GM23338 (cell line): ENCODE measurements around the gene MUC6. TPM values are rescaled to one million over a fixed set of nuclear protein-coding genes. Genes with fewer than 3 reads are reported as not detected.

Experiments used
- ATAC-seq: fragments of 200-7000 bp; cut with Tn5 transposase; 3 replicates; pipeline ENCODE4 v1.9.1; 2020
- DNase-seq: peaks from one replicate; pipeline ENCODE4 v3.0.0-alpha.2; 2015; ENCODE audit warnings: low spot score
- H2AFZ ChIP-seq: fragments of 200-600 bp; sonication (generic); 2 replicates; pipeline ENCODE4 v1.8.0; 2016; ENCODE audit warnings: antibody characterized with exemption, mild to moderate bottlenecking, moderate library complexity
- H3F3A ChIP-seq: fragments of 200-600 bp; sonication (generic); replicated peaks from 2 replicates; pipeline ENCODE4 v1.8.0; 2017; ENCODE audit warnings: antibody characterized with exemption, mixed run types, low read depth
- H3K27ac ChIP-seq: fragments of 200-600 bp; sonication (generic); 2 replicates; pipeline ENCODE4 v1.6.1; 2016; ENCODE audit warnings: low read depth
- H3K27me3 ChIP-seq: fragments of 200-600 bp; sonication (generic); 2 replicates; pipeline ENCODE4 v1.8.0; 2016; ENCODE audit warnings: mild to moderate bottlenecking, mixed run types, moderate library complexity; ENCODE audit not compliant: insufficient read depth
- H3K36me3 ChIP-seq: fragments of 200-600 bp; sonication (generic); 2 replicates; pipeline ENCODE4 v1.8.0; 2016; ENCODE audit warnings: mild to moderate bottlenecking; ENCODE audit not compliant: insufficient read depth
- H3K4me1 ChIP-seq: fragments of 200-600 bp; sonication (generic); 2 replicates; pipeline ENCODE4 v1.8.0; 2016; ENCODE audit warnings: mild to moderate bottlenecking, moderate library complexity; ENCODE audit not compliant: insufficient read depth
- H3K4me2 ChIP-seq: fragments of 200-600 bp; sonication (generic); 2 replicates; pipeline ENCODE4 v1.7.1; 2017; ENCODE audit warnings: mixed run types
- H3K4me3 ChIP-seq: fragments of 200-600 bp; sonication (generic); 2 replicates; pipeline ENCODE4 v1.6.1; 2016; ENCODE audit warnings: mixed run types
- H3K79me2 ChIP-seq: fragments of 200-600 bp; sonication (generic); replicated peaks from 2 replicates; pipeline ENCODE4 v1.8.0; 2017; ENCODE audit warnings: mild to moderate bottlenecking; ENCODE audit not compliant: insufficient read depth
- H3K9me2 ChIP-seq: fragments of 200-600 bp; sonication (generic); 2 replicates; pipeline ENCODE4 v1.8.0; 2017; ENCODE audit not compliant: insufficient read depth
- H4K20me1 ChIP-seq: fragments of 200-600 bp; sonication (generic); replicated peaks from 2 replicates; pipeline ENCODE4 v1.8.0; 2017; ENCODE audit warnings: mild to moderate bottlenecking; ENCODE audit not compliant: insufficient read depth
- H3K27ac Mint-ChIP-seq: 2 replicates; pipeline ENCODE4 v1.8.0; 2020; ENCODE audit warnings: inconsistent platforms, mild to moderate bottlenecking, moderate library complexity, mixed read lengths
- H3K27me3 Mint-ChIP-seq: 3 replicates; pipeline ENCODE4 v1.8.0; 2022; ENCODE audit warnings: low read depth, mild to moderate bottlenecking, moderate library complexity, mixed read lengths, inconsistent platforms; ENCODE audit not compliant: insufficient read depth, poor library complexity
- H3K36me3 Mint-ChIP-seq: 3 replicates; pipeline ENCODE4 v1.8.0; 2021; ENCODE audit warnings: low read depth, mild to moderate bottlenecking, inconsistent platforms, moderate library complexity, mixed read lengths
- H3K4me1 Mint-ChIP-seq: 3 replicates; pipeline ENCODE4 v1.8.0; 2020; ENCODE audit warnings: mild to moderate bottlenecking, inconsistent platforms, mixed read lengths
- H3K4me3 Mint-ChIP-seq: 3 replicates; pipeline ENCODE4 v1.8.0; 2021; ENCODE audit warnings: moderate library complexity, mild to moderate bottlenecking, inconsistent platforms, mixed read lengths
- H3K9me3 Mint-ChIP-seq: 3 replicates; pipeline ENCODE4 v1.8.0; 2020; ENCODE audit warnings: moderate library complexity, mild to moderate bottlenecking, inconsistent platforms, mixed read lengths
- CREB1 ChIP-seq: fragments of 250-450 bp; sonication (Bioruptor Pico); IDR thresholded peaks from 2 replicates; pipeline ENCODE4 v1.5.0; 2020; ENCODE audit warnings: low read depth, mild to moderate bottlenecking, moderate library complexity
- ETS1 ChIP-seq: IDR thresholded peaks from 2 replicates; pipeline ENCODE4 v1.6.1; 2016; ENCODE audit warnings: antibody characterized with exemption
- EZH2phosphoT487 ChIP-seq: fragments of 200-600 bp; sonication (generic); IDR thresholded peaks from one replicate; pipeline ENCODE4 v1.8.1; 2018; ENCODE audit warnings: antibody characterized with exemption; ENCODE audit not compliant: unreplicated experiment
- NANOG ChIP-seq: IDR thresholded peaks from 2 replicates; pipeline ENCODE4 v1.6.1; 2016; ENCODE audit warnings: antibody characterized with exemption, borderline replicate concordance
- POLR2AphosphoS5 ChIP-seq: IDR thresholded peaks from 2 replicates; pipeline ENCODE4 v1.6.1; 2016; ENCODE audit warnings: antibody characterized with exemption, low read depth
- STAT1 ChIP-seq: IDR thresholded peaks from one replicate; pipeline ENCODE4 v1.6.1; 2016; ENCODE audit warnings: antibody characterized with exemption; ENCODE audit not compliant: unreplicated experiment
- ZNF114 ChIP-seq: fragments of 250-450 bp; sonication (Bioruptor Pico); IDR thresholded peaks from 2 replicates; pipeline ENCODE4 v1.5.0; 2020; ENCODE audit warnings: mild to moderate bottlenecking, moderate library complexity
- ZNF331 ChIP-seq: fragments of 250-450 bp; sonication (Bioruptor Pico); IDR thresholded peaks from 2 replicates; pipeline ENCODE4 v1.5.0; 2020; ENCODE audit warnings: low read depth, mild to moderate bottlenecking, moderate library complexity
- polyA plus RNA-seq: library from polyadenylated mRNA; unstranded; fragments of >200 nt; fragmentation: Nextera tagmentation; extraction: Ambion mirVana; gene quantifications from 2 replicates; pipeline ENCODE4 v1.2.1, GENCODE V29; 2016
- total RNA-seq: library from RNA; depleted of rRNA; stranded (reverse); fragments of >200 nt; shearing (Covaris generic); gene quantifications from 2 replicates; pipeline ENCODE4 v1.2.3, GENCODE V29; 2014
- TF ChIP-seq, protein P1 (sequence below): IDR thresholded peaks from one replicate; pipeline ENCODE4 v1.6.1; 2018; ENCODE audit warnings: antibody characterized with exemption; ENCODE audit not compliant: unreplicated experiment
- TF ChIP-seq, protein P2 (sequence below), 2 experiments: fragments of 200-600 bp in 1 of 2; sonication (generic) in 1 of 2; conservative IDR thresholded peaks; 2 replicates each; pipeline versions ENCODE4 v1.5.1 to v1.6.1; 2016 to 2017; ENCODE audit warnings: antibody characterized with exemption in 2 of 2, low read depth in 2 of 2, mild to moderate bottlenecking in 2 of 2, moderate library complexity in 1 of 2
- TF ChIP-seq, protein P3 (sequence below): fragments of 250-450 bp; sonication (Bioruptor Pico); IDR thresholded peaks from 2 replicates; pipeline ENCODE4 v1.5.0; 2020; ENCODE audit warnings: mild to moderate bottlenecking, moderate library complexity

The MUC6 gene
- total and polyA plus RNA-seq, 2 experiments from 2014 or later = not detected

DNA sequence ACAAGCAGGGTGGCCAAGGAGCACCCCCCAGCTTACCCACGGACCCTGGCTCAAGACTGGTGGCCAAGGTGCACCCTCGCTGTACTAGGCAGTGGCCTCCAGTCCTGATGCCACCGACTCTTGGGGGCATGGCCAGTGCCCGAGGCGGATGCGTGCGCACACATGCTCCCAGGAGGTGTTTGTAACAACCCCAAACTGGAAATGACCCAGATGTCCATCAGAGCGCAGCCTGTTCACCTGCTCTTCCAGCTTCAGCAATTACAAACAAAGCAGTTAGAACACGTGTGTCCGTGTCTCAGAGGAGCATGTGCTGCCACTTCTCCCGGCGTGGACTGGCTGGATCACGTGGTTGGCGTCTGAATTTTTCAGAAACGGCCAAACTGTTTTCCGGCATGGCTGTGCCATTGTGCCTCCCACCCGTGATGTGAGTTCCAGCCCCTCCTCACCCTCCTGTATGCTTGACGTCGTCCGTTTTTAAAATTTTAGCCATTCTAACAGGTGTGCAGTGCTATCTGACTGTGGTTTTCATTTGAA, 7.1 kb upstream of the MUC6 start:
- H3K36me3 Mint-ChIP-seq = no peaks in the 10 kb centered on the region; the same call in 2 of the 3 replicates
- DNase-seq (no peak), ATAC-seq (no peak)
- no peaks in the 10 kb centered on the region for H3K9me2 ChIP-seq
- no peaks in the 10 kb centered on the region for H3K27me3 ChIP-seq
- no peak overlapping the region for H3K4me3 ChIP-seq
- H2AFZ ChIP-seq = no peak overlapping the region
- H3K36me3 ChIP-seq = no peaks in the 10 kb centered on the region
- no peaks in the 10 kb centered on the region for H3F3A ChIP-seq
- no peaks in the 10 kb centered on the region for H4K20me1 ChIP-seq
- peaks cover 7% of the 10 kb centered on the region for H3K27me3 Mint-ChIP-seq
- no peaks in the 10 kb centered on the region for H3K79me2 ChIP-seq
- no peaks in the 10 kb centered on the region for H3K4me1 ChIP-seq
- no peak overlapping the region; the same call in 2 of the 3 replicates for H3K4me3 Mint-ChIP-seq
- no peaks in the 10 kb centered on the region for H3K4me1 Mint-ChIP-seq
- peaks cover 2% of the 10 kb centered on the region; the same call in 2 of the 3 replicates for H3K9me3 Mint-ChIP-seq
- TF ChIP-seq, protein P1, sequence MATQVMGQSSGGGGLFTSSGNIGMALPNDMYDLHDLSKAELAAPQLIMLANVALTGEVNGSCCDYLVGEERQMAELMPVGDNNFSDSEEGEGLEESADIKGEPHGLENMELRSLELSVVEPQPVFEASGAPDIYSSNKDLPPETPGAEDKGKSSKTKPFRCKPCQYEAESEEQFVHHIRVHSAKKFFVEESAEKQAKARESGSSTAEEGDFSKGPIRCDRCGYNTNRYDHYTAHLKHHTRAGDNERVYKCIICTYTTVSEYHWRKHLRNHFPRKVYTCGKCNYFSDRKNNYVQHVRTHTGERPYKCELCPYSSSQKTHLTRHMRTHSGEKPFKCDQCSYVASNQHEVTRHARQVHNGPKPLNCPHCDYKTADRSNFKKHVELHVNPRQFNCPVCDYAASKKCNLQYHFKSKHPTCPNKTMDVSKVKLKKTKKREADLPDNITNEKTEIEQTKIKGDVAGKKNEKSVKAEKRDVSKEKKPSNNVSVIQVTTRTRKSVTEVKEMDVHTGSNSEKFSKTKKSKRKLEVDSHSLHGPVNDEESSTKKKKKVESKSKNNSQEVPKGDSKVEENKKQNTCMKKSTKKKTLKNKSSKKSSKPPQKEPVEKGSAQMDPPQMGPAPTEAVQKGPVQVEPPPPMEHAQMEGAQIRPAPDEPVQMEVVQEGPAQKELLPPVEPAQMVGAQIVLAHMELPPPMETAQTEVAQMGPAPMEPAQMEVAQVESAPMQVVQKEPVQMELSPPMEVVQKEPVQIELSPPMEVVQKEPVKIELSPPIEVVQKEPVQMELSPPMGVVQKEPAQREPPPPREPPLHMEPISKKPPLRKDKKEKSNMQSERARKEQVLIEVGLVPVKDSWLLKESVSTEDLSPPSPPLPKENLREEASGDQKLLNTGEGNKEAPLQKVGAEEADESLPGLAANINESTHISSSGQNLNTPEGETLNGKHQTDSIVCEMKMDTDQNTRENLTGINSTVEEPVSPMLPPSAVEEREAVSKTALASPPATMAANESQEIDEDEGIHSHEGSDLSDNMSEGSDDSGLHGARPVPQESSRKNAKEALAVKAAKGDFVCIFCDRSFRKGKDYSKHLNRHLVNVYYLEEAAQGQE = no peak
- TF ChIP-seq NANOG = no peak
- TF ChIP-seq STAT1 = no peak
- no peak for TF ChIP-seq POLR2AphosphoS5
- TF ChIP-seq ZNF331 (CRISPR knock-in tag) = no peak
- TF ChIP-seq CREB1 (CRISPR knock-in tag) = no peak
- TF ChIP-seq ZNF114 (CRISPR knock-in tag) = no peak
- no peak for TF ChIP-seq EZH2phosphoT487
- TF ChIP-seq, protein P2, sequence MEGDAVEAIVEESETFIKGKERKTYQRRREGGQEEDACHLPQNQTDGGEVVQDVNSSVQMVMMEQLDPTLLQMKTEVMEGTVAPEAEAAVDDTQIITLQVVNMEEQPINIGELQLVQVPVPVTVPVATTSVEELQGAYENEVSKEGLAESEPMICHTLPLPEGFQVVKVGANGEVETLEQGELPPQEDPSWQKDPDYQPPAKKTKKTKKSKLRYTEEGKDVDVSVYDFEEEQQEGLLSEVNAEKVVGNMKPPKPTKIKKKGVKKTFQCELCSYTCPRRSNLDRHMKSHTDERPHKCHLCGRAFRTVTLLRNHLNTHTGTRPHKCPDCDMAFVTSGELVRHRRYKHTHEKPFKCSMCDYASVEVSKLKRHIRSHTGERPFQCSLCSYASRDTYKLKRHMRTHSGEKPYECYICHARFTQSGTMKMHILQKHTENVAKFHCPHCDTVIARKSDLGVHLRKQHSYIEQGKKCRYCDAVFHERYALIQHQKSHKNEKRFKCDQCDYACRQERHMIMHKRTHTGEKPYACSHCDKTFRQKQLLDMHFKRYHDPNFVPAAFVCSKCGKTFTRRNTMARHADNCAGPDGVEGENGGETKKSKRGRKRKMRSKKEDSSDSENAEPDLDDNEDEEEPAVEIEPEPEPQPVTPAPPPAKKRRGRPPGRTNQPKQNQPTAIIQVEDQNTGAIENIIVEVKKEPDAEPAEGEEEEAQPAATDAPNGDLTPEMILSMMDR (conservative IDR thresholded peaks at IDR 0.05; ENCODE audit: low read depth in 2 of 2) = no peak
- TF ChIP-seq, protein P3, sequence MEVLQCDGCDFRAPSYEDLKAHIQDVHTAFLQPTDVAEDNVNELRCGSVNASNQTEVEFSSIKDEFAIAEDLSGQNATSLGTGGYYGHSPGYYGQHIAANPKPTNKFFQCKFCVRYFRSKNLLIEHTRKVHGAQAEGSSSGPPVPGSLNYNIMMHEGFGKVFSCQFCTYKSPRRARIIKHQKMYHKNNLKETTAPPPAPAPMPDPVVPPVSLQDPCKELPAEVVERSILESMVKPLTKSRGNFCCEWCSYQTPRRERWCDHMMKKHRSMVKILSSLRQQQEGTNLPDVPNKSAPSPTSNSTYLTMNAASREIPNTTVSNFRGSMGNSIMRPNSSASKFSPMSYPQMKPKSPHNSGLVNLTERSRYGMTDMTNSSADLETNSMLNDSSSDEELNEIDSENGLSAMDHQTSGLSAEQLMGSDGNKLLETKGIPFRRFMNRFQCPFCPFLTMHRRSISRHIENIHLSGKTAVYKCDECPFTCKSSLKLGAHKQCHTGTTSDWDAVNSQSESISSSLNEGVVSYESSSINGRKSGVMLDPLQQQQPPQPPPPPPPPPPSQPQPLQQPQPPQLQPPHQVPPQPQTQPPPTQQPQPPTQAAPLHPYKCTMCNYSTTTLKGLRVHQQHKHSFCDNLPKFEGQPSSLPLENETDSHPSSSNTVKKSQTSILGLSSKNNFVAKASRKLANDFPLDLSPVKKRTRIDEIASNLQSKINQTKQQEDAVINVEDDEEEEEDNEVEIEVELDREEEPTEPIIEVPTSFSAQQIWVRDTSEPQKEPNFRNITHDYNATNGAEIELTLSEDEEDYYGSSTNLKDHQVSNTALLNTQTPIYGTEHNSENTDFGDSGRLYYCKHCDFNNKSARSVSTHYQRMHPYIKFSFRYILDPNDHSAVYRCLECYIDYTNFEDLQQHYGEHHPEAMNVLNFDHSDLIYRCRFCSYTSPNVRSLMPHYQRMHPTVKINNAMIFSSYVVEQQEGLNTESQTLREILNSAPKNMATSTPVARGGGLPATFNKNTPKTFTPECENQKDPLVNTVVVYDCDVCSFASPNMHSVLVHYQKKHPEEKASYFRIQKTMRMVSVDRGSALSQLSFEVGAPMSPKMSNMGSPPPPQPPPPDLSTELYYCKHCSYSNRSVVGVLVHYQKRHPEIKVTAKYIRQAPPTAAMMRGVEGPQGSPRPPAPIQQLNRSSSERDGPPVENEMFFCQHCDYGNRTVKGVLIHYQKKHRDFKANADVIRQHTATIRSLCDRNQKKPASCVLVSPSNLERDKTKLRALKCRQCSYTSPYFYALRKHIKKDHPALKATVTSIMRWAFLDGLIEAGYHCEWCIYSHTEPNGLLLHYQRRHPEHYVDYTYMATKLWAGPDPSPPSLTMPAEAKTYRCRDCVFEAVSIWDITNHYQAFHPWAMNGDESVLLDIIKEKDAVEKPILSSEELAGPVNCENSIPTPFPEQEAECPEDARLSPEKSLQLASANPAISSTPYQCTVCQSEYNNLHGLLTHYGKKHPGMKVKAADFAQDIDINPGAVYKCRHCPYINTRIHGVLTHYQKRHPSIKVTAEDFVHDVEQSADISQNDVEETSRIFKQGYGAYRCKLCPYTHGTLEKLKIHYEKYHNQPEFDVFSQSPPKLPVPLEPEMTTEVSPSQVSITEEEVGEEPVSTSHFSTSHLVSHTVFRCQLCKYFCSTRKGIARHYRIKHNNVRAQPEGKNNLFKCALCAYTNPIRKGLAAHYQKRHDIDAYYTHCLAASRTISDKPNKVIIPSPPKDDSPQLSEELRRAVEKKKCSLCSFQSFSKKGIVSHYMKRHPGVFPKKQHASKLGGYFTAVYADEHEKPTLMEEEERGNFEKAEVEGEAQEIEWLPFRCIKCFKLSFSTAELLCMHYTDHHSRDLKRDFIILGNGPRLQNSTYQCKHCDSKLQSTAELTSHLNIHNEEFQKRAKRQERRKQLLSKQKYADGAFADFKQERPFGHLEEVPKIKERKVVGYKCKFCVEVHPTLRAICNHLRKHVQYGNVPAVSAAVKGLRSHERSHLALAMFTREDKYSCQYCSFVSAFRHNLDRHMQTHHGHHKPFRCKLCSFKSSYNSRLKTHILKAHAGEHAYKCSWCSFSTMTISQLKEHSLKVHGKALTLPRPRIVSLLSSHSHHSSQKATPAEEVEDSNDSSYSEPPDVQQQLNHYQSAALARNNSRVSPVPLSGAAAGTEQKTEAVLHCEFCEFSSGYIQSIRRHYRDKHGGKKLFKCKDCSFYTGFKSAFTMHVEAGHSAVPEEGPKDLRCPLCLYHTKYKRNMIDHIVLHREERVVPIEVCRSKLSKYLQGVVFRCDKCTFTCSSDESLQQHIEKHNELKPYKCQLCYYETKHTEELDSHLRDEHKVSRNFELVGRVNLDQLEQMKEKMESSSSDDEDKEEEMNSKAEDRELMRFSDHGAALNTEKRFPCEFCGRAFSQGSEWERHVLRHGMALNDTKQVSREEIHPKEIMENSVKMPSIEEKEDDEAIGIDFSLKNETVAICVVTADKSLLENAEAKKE (CRISPR knock-in tag) = no peak
- TF ChIP-seq ETS1 = no peak
- H3K4me2 ChIP-seq = no peak overlapping the region
- H3K27ac Mint-ChIP-seq = no peak overlapping the region
- H3K27ac ChIP-seq = no peak overlapping the region
